Thyroid gland (tissue), 4 donors: Measurements from ENCODE around the gene HLA-E.
"Not testable (repeated sequence)": the region's sequence is repeated elsewhere in the genome, so short reads cannot be mapped to it uniquely, and the experiment has no call there.

Experiments used
- POLR2A ChIP-seq, 2 donors: fragments of 450-650 bp; IDR thresholded peaks; one replicate each; pipeline ENCODE4 v1.6.1; 2017; ENCODE audit warnings: antibody characterized with exemption in 2 of 2, mild to moderate bottlenecking in 2 of 2, moderate library complexity in 1 of 2
- TF ChIP-seq, protein P1 (sequence below), 6 experiments: fragments of 200-600 bp in 3 of 6; fragments of 450-650 bp in 3 of 6; sonication (generic) in 3 of 6; IDR thresholded peaks; one replicate each; pipeline ENCODE4 v1.5.1; 2016 to 2019; ENCODE audit warnings: antibody characterized with exemption in 6 of 6, mild to moderate bottlenecking in 2 of 6, inconsistent platforms in 1 of 6, moderate library complexity in 1 of 6

DNA sequence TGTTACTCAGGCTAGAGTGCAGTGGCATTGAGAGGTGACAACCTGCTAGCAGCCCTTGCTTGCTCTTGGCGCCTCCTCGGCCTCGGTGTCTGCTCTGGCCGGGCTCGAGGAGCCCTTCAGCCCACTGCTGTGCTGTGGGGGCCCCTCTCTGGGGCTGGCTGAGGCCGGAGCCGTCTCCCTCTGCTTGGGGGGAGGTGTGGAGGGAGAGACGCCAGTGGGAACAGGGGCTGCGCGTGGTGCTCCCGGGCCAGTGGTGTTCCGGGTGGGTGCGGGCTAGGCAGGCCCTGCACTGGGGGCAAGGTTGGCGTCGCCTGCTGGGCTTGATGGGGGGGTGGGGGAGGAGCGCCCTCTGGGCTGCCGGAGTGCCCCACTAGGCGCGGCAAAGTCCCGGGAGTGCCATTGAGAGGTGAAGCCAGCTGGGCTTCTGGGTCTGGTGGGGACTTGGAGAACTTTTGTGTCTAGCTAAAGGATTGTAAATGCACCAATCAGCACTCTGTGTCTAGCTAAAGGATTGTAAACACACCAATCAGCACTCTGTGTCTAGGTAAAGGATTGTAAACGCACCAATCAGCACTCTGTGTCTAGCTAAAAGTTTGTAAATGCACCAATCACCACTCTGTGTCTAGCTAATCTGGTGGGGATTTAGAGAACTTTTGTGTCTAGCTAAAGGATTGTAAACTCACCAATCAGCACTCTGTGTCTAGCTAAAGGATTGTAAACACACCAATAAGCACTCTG lies 28.6 kb downstream of the HLA-E start:
- TF ChIP-seq POLR2A (IDR thresholded peaks at IDR 0.05): not testable (repeated sequence)
- TF ChIP-seq, protein P1, sequence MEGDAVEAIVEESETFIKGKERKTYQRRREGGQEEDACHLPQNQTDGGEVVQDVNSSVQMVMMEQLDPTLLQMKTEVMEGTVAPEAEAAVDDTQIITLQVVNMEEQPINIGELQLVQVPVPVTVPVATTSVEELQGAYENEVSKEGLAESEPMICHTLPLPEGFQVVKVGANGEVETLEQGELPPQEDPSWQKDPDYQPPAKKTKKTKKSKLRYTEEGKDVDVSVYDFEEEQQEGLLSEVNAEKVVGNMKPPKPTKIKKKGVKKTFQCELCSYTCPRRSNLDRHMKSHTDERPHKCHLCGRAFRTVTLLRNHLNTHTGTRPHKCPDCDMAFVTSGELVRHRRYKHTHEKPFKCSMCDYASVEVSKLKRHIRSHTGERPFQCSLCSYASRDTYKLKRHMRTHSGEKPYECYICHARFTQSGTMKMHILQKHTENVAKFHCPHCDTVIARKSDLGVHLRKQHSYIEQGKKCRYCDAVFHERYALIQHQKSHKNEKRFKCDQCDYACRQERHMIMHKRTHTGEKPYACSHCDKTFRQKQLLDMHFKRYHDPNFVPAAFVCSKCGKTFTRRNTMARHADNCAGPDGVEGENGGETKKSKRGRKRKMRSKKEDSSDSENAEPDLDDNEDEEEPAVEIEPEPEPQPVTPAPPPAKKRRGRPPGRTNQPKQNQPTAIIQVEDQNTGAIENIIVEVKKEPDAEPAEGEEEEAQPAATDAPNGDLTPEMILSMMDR (IDR thresholded peaks at IDR 0.05): not testable (repeated sequence)
